Colonic mucosa (tissue), 4 donors: ENCODE measurements around the gene SLC39A13. TPM values are rescaled to one million over a fixed set of nuclear protein-coding genes. Genes with fewer than 3 reads are reported as not detected.

Experiments
- DNase-seq: peaks from one replicate; pipeline ENCODE4 v3.0.0-alpha.2; 2020
- H3K27ac ChIP-seq: fragments of 200-600 bp; one replicate; pipeline ENCODE4 v1.8.0; 2021
- H3K27me3 ChIP-seq: fragments of 200-600 bp; one replicate; pipeline ENCODE4 v1.8.0; 2021
- H3K36me3 ChIP-seq: fragments of 200-600 bp; one replicate; pipeline ENCODE4 v1.8.0; 2021
- H3K4me1 ChIP-seq: fragments of 200-600 bp; one replicate; pipeline ENCODE4 v1.8.0; 2021; ENCODE audit warnings: mild to moderate bottlenecking
- H3K4me3 ChIP-seq: fragments of 200-600 bp; one replicate; pipeline ENCODE4 v1.8.0; 2021
- H3K9ac ChIP-seq, 2 donors: one replicate each; pipeline ENCODE4 v1.7.0; 2013; ENCODE audit warnings: control low read depth in 2 of 2, low read depth in 2 of 2, low read length in 2 of 2
- H3K9me3 ChIP-seq: fragments of 200-600 bp; one replicate; pipeline ENCODE4 v1.8.0; 2021
- CTCF ChIP-seq: fragments of 200-600 bp; IDR thresholded peaks from one replicate; pipeline ENCODE4 v1.8.0; 2022; ENCODE audit warnings: antibody characterized with exemption, mild to moderate bottlenecking
- intact Hi-C: fragments of 100-400 bp; cut with DNase I; formaldehyde crosslinking; loops from one replicate; pipeline ENCODE4 v1.14.1; 2022
- total RNA-seq, 2 donors: library from RNA; stranded (reverse); fragmentation: NEBNext Ultra II Directional in 1 of 2; extraction: Animal tissue kit (Norgen Biotek cat#: 25700) in 1 of 2; gene quantifications; one replicate each; pipeline ENCODE4 v1.2.1, GENCODE V29; 2021
- donor health status: healthy.
- donor health status: DM: no; HTN: no; CAD: no.
- donor health status: DM: no; HTN: no; CAD: no.

Gene SLC39A13
- total RNA-seq, 2 donors from 2014 or later, result 14.3 to 18.6 TPM

- no peak overlapping the region for H3K27ac ChIP-seq
- no peak overlapping the region for H3K4me3 ChIP-seq
- DNase-seq, result no peak
- no peaks in the 10 kb centered on the region for H3K4me1 ChIP-seq
- no peak overlapping the region for H3K9ac ChIP-seq
- no peaks in the 10 kb centered on the region for H3K9me3 ChIP-seq
- intact Hi-C loops, result no loop called here
- no peaks in the 10 kb centered on the region for H3K27me3 ChIP-seq
- TF ChIP-seq CTCF, result no peak
- H3K36me3 ChIP-seq, result no peaks in the 10 kb centered on the region
Observed at GRCh38 chr11:47361419-47361818, 47.0 kb upstream of the SLC39A13 start.

- no peaks in the 10 kb centered on the region for H3K27me3 ChIP-seq
- TF ChIP-seq CTCF, result no peak
- no peaks in the 10 kb centered on the region for H3K9me3 ChIP-seq
Observed at GRCh38 chr11:47366020-47366490, 42.3 kb upstream of the SLC39A13 start.

GRCh38 chr11:47369676-47370075 lies 38.7 kb upstream of the SLC39A13 start:
- TF ChIP-seq CTCF, result no peak
- no peaks in the 10 kb centered on the region for H3K4me1 ChIP-seq
- intact Hi-C loops, result loop anchor here (10.0 kb wide), 1 partner anchor 485 kb away; no protein-coding TSS in a partner anchor

More at GRCh38 chr11:47366020-47366490, 42.3 kb upstream of the SLC39A13 start:
- H3K9ac ChIP-seq, result no peak overlapping the region
- DNase-seq, result no peak
- intact Hi-C loops, result no loop called here
- H3K4me3 ChIP-seq, result no peak overlapping the region
- no peak overlapping the region for H3K27ac ChIP-seq
- no peaks in the 10 kb centered on the region for H3K36me3 ChIP-seq
- no peaks in the 10 kb centered on the region for H3K4me1 ChIP-seq

GRCh38 chr11:47372422-47372821 lies 36.0 kb upstream of the SLC39A13 start:
- H3K9ac ChIP-seq, result no peak overlapping the region
- no peaks in the 10 kb centered on the region for H3K9me3 ChIP-seq
- H3K36me3 ChIP-seq, result no peaks in the 10 kb centered on the region
- no peaks in the 10 kb centered on the region for H3K27me3 ChIP-seq
- no peak overlapping the region for H3K27ac ChIP-seq
- no peak for DNase-seq
- intact Hi-C loops, result loop anchor here (10.0 kb wide), 1 partner anchor 482 kb away; no protein-coding TSS in a partner anchor
- no peaks in the 10 kb centered on the region for H3K4me1 ChIP-seq
- no peak overlapping the region for H3K4me3 ChIP-seq
- TF ChIP-seq CTCF, result no peak

More at GRCh38 chr11:47369676-47370075, 38.7 kb upstream of the SLC39A13 start:
- Histone ChIP-seq H3K9me3 (no peaks in the 10 kb centered on the region), H3K9ac (no peak overlapping the region), H3K27me3 (no peaks in the 10 kb centered on the region), H3K36me3 (no peaks in the 10 kb centered on the region), H3K27ac (no peak overlapping the region), H3K4me3 (no peak overlapping the region)
- no peak for DNase-seq

- DNase-seq, result peak; percentile 83
- H3K9me3 ChIP-seq, result no peaks in the 10 kb centered on the region
- peak; percentile 96 for TF ChIP-seq CTCF
- H3K4me1 ChIP-seq, result no peaks in the 10 kb centered on the region
- no peak overlapping the region for H3K4me3 ChIP-seq
- no peaks in the 10 kb centered on the region for H3K27me3 ChIP-seq
- no peak overlapping the region for H3K9ac ChIP-seq
- H3K27ac ChIP-seq, result no peak overlapping the region
- intact Hi-C loops, result loop anchor here (10.0 kb wide), 1 partner anchor 481 kb away; no protein-coding TSS in a partner anchor
- H3K36me3 ChIP-seq, result no peaks in the 10 kb centered on the region
Observed at GRCh38 chr11:47373876-47374719, 34.3 kb upstream of the SLC39A13 start.
